Measurements from ENCODE around the gene HIP1.

HIP1 gene

GRCh38 chr7:75658802-75659201 lies 79.9 kb downstream of the HIP1 start:
- no peaks in the 10 kb centered on the region for H3F3A ChIP-seq (ENCODE audit: insufficient read depth, low read length)
- TF ChIP-seq CTCF (IDR thresholded peaks at IDR 0.05; ENCODE audit: low read length) (no peak), EZH2 (IDR thresholded peaks at IDR 0.05; ENCODE audit: borderline replicate concordance, low read length) (no peak)
- no peak overlapping the region for H3K27ac ChIP-seq (ENCODE audit: low read depth, low read length, poor library complexity, severe bottlenecking)
- H3K79me2 ChIP-seq (ENCODE audit: insufficient read depth, low read length), result no peaks in the 10 kb centered on the region
- H3K9me3 ChIP-seq (ENCODE audit: low read length), result no peaks in the 10 kb centered on the region
- H3K9ac ChIP-seq (ENCODE audit: low read length), result no peak overlapping the region
- H3K9me2 ChIP-seq (ENCODE audit: low read depth, low read length), result no peaks in the 10 kb centered on the region
- peaks cover 7% of the 10 kb centered on the region for H3K4me1 ChIP-seq (ENCODE audit: insufficient read depth, low read length, severe bottlenecking)
- H3K4me3 ChIP-seq (ENCODE audit: low read depth, low read length, poor library complexity, severe bottlenecking), result no peak overlapping the region
- no peak overlapping the region for H3K4me2 ChIP-seq (ENCODE audit: low read length)
- H4K20me1 ChIP-seq (ENCODE audit: insufficient read depth, low read length), result no peaks in the 10 kb centered on the region
- H2AFZ ChIP-seq (ENCODE audit: low read length), result no peak overlapping the region
- H3K36me3 ChIP-seq (ENCODE audit: insufficient read depth, low read length), result no peaks in the 10 kb centered on the region
- H3K27me3 ChIP-seq (ENCODE audit: insufficient read depth, low read length), result no peaks in the 10 kb centered on the region; the same call in 1 of the 2 replicates

- TF ChIP-seq CTCF (IDR thresholded peaks at IDR 0.05; ENCODE audit: low read length) (no peak), EZH2 (IDR thresholded peaks at IDR 0.05; ENCODE audit: borderline replicate concordance, low read length) (no peak)
- no peaks in the 10 kb centered on the region; the same call in 1 of the 2 replicates for H3K27me3 ChIP-seq (ENCODE audit: insufficient read depth, low read length)
- no peaks in the 10 kb centered on the region for H3K9me3 ChIP-seq (ENCODE audit: low read length)
- H3F3A ChIP-seq (ENCODE audit: insufficient read depth, low read length), result no peaks in the 10 kb centered on the region
- no peak overlapping the region for H3K4me2 ChIP-seq (ENCODE audit: low read length)
- H3K79me2 ChIP-seq (ENCODE audit: insufficient read depth, low read length), result no peaks in the 10 kb centered on the region
- H3K9me2 ChIP-seq (ENCODE audit: low read depth, low read length), result no peaks in the 10 kb centered on the region
- peaks cover 7% of the 10 kb centered on the region for H3K4me1 ChIP-seq (ENCODE audit: insufficient read depth, low read length, severe bottlenecking)
- no peaks in the 10 kb centered on the region for H3K36me3 ChIP-seq (ENCODE audit: insufficient read depth, low read length)
- no peak overlapping the region for H3K27ac ChIP-seq (ENCODE audit: low read depth, low read length, poor library complexity, severe bottlenecking)
- H3K9ac ChIP-seq (ENCODE audit: low read length), result no peak overlapping the region
- no peak overlapping the region for H2AFZ ChIP-seq (ENCODE audit: low read length)
- no peak overlapping the region for H3K4me3 ChIP-seq (ENCODE audit: low read depth, low read length, poor library complexity, severe bottlenecking)
- no peaks in the 10 kb centered on the region for H4K20me1 ChIP-seq (ENCODE audit: insufficient read depth, low read length)
Observed at GRCh38 chr7:75658369-75658768, 80.4 kb downstream of the HIP1 start.

- Histone ChIP-seq H3K4me1 (ENCODE audit: insufficient read depth, low read length, severe bottlenecking) (peaks cover 5% of the 10 kb centered on the region), H3F3A (ENCODE audit: insufficient read depth, low read length) (no peaks in the 10 kb centered on the region), H3K9ac (ENCODE audit: low read length) (no peak overlapping the region), H3K9me2 (ENCODE audit: low read depth, low read length) (no peaks in the 10 kb centered on the region), H3K9me3 (ENCODE audit: low read length) (no peaks in the 10 kb centered on the region), H3K27me3 (ENCODE audit: insufficient read depth, low read length) (no peaks in the 10 kb centered on the region; the same call in 1 of the 2 replicates), H3K36me3 (ENCODE audit: insufficient read depth, low read length) (no peaks in the 10 kb centered on the region), H3K4me3 (ENCODE audit: low read depth, low read length, poor library complexity, severe bottlenecking) (no peak overlapping the region), H3K79me2 (ENCODE audit: insufficient read depth, low read length) (no peaks in the 10 kb centered on the region), H3K27ac (ENCODE audit: low read depth, low read length, poor library complexity, severe bottlenecking) (no peak overlapping the region), H3K4me2 (ENCODE audit: low read length) (no peak overlapping the region), H4K20me1 (ENCODE audit: insufficient read depth, low read length) (no peaks in the 10 kb centered on the region), H2AFZ (ENCODE audit: low read length) (no peak overlapping the region)
- no peak for TF ChIP-seq CTCF (IDR thresholded peaks at IDR 0.05; ENCODE audit: low read length)
- TF ChIP-seq EZH2 (IDR thresholded peaks at IDR 0.05; ENCODE audit: borderline replicate concordance, low read length), result no peak
Observed at GRCh38 chr7:75657866-75658265, 80.9 kb downstream of the HIP1 start.
